RWPE2 (cell line): ENCODE results near the gene ZBP1.

ENCODE experiments used
- ATAC-seq: fragments of 200-7000 bp; cut with Tn5 transposase; 3 replicates; pipeline ENCODE4 v1.9.1; 2021; ENCODE audit warnings: low read depth
- DNase-seq: peaks from one replicate; pipeline ENCODE4 v3.0.0-alpha.2; 2020; ENCODE audit warnings: low spot score
- H3K27ac ChIP-seq: fragments of 450-650 bp; 2 replicates; pipeline ENCODE4 v1.5.1; 2017; ENCODE audit warnings: mild to moderate bottlenecking; ENCODE audit not compliant: poor library complexity, severe bottlenecking
- H3K27me3 ChIP-seq: fragments of 250-450 bp; sonication (Bioruptor Pico); 2 replicates; pipeline ENCODE4 v1.5.1; 2021; ENCODE audit warnings: mild to moderate bottlenecking, moderate library complexity; ENCODE audit not compliant: insufficient read depth, poor library complexity, severe bottlenecking
- H3K36me3 ChIP-seq: fragments of 250-450 bp; sonication (Bioruptor Pico); 2 replicates; pipeline ENCODE4 v1.5.1; 2020; ENCODE audit warnings: low read depth, mild to moderate bottlenecking, moderate library complexity
- H3K4me1 ChIP-seq: fragments of 250-450 bp; sonication (Bioruptor Pico); 2 replicates; pipeline ENCODE4 v1.5.1; 2021; ENCODE audit warnings: mild to moderate bottlenecking, moderate library complexity; ENCODE audit not compliant: insufficient read depth, poor library complexity, severe bottlenecking
- H3K4me3 ChIP-seq: fragments of 250-450 bp; sonication (Bioruptor Pico); 2 replicates; pipeline ENCODE4 v1.5.1; 2021; ENCODE audit warnings: mild to moderate bottlenecking, moderate library complexity; ENCODE audit not compliant: severe bottlenecking
- H3K9me3 ChIP-seq: fragments of 250-450 bp; sonication (Bioruptor Pico); 2 replicates; pipeline ENCODE4 v1.5.1; 2021; ENCODE audit warnings: mild to moderate bottlenecking, moderate library complexity; ENCODE audit not compliant: severe bottlenecking
- CTCF ChIP-seq: fragments of 450-650 bp; IDR thresholded peaks from one replicate; pipeline ENCODE4 v1.5.1; 2017; ENCODE audit warnings: mild to moderate bottlenecking, moderate library complexity; ENCODE audit not compliant: poor library complexity, severe bottlenecking

ZBP1 gene

DNA sequence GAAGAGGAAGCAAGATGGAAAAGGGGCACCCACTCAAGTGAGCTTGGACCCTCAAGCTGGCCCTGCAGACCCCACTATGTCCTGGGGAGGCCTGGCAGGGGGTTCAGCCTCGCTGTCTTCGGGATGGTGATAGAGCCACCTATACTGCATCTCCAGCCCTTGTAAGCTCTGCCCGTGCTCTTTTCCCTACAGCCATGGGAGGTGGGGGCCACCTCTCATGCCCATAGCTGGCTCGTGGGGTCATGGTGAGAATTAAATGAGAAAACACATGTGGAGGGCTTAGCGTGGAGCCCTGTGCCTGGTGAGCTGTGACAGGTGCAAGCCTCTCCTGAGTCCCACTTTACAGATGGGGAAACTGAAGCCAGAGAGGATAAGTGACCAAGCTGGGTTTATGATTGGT, 31.6 kb downstream of the ZBP1 start:
- H3K27ac ChIP-seq: no peak overlapping the region
- ATAC-seq: no peak

DNA sequence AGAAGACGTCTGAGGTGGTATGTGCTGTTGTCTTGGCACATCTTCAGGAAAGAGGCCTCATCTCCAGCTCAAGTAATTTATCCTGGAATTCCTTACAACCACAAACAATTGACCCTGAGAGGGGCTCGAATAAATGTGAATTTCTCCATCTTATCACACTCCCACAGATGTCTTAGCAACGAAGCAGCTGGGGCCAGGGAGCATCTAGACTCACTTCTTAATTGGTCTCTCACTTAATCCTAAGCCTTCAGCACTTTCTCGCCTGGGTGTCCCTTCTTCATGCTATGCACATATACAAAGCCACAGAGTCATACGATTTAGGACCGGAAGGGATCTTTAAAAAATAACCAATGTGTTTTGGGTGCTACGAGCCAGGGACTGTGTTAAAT, 32.2 kb downstream of the ZBP1 start:
- ATAC-seq (no peak), DNase-seq (no peak)
- no peak for TF ChIP-seq CTCF
- Histone ChIP-seq H3K4me3 (no peak overlapping the region), H3K27ac (no peak overlapping the region), H3K36me3 (no peaks in the 10 kb centered on the region), H3K4me1 (no peaks in the 10 kb centered on the region), H3K27me3 (peaks cover 34% of the 10 kb centered on the region), H3K9me3 (no peaks in the 10 kb centered on the region)

More for the DNA sequence above, 31.6 kb downstream of the ZBP1 start:
- peak; percentile 58 for DNase-seq
- H3K27me3 ChIP-seq: peaks cover 32% of the 10 kb centered on the region
- TF ChIP-seq CTCF: no peak
- no peaks in the 10 kb centered on the region for H3K4me1 ChIP-seq
- H3K36me3 ChIP-seq: no peaks in the 10 kb centered on the region
- H3K4me3 ChIP-seq: no peak overlapping the region
- H3K9me3 ChIP-seq: no peaks in the 10 kb centered on the region

DNA sequence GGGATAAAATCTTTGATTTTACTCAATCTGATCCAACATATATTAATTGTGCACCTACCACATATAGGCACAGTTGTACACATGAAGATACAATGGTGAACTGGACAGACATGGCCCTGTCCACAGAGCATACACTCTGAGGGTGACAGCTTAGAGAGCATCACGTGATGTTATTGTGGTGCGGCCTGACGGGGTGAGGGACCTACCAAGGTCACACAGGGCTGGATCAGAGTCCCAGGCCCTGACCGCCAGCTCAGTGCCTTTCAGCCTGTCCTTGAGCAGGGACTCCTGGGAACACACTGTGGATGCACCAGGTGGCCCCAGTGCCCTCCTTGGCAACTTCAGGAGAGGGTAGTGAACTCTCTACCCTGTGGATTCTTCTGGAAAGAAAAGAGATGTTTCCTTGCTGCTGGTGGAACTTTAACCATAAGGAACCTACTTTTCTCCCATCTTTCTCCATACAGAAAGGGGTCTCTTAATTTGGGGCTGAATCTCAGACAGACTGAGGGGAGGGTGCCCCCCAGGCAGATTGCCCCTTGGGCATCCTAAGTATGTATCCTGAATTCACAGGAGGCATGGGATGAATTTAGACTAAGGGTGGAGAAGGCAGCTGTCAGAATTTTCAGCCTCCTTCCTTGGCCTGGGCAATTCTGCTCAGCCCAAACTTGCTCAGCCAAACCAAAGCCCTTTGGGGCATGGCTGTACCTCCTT, 32.8 kb downstream of the ZBP1 start:
- Histone ChIP-seq H3K36me3 (no peaks in the 10 kb centered on the region), H3K4me1 (no peaks in the 10 kb centered on the region), H3K4me3 (no peak overlapping the region), H3K27me3 (peaks cover 39% of the 10 kb centered on the region), H3K27ac (no peak overlapping the region), H3K9me3 (no peaks in the 10 kb centered on the region)
- no peak for TF ChIP-seq CTCF
- DNase-seq (peak; percentile 70), ATAC-seq (no peak)

DNA sequence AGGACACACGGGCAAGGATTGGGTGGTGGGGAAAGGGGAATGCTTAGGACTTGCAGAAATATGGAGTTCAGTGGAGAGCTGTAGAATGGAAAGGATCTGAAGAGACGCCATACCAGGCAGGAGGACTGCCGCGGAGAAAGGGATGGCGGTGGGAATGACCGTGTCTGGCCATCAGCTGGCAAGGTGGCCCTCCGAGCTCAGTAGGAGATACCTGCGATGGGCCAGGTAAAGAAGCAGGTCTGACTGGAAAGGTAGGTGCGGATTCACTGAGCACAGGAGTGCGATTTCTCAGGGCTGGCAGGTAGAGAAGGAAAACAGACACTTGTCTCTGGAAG, 33.3 kb downstream of the ZBP1 start:
- Histone ChIP-seq H3K4me1 (no peaks in the 10 kb centered on the region), H3K27ac (no peak overlapping the region), H3K4me3 (no peak overlapping the region), H3K36me3 (no peaks in the 10 kb centered on the region), H3K27me3 (peaks cover 44% of the 10 kb centered on the region), H3K9me3 (no peaks in the 10 kb centered on the region)
- ATAC-seq (no peak), DNase-seq (peak; percentile 74)
- no peak for TF ChIP-seq CTCF

- DNase-seq: peak; percentile 80
- no peaks in the 10 kb centered on the region for H3K36me3 ChIP-seq
- no peak for TF ChIP-seq CTCF
- H3K27ac ChIP-seq: no peak overlapping the region
- H3K27me3 ChIP-seq: peaks cover 50% of the 10 kb centered on the region
- ATAC-seq: no peak
- no peak overlapping the region for H3K4me3 ChIP-seq
- H3K4me1 ChIP-seq: no peaks in the 10 kb centered on the region
- H3K9me3 ChIP-seq: no peaks in the 10 kb centered on the region
These were observed 33.8 kb downstream of the ZBP1 start for GRCh38 chr20:57586370-57586793.
